Gastroesophageal sphincter (tissue), 4 donors: ENCODE results near the gene ESR1. TPM values are rescaled to one million over a fixed set of nuclear protein-coding genes. Genes with fewer than 3 reads are reported as not detected.

Experiments
- ATAC-seq: fragments of 150-250 bp; one replicate; pipeline ENCODE4 v1.9.1; 2016; ENCODE audit warnings: mild to moderate bottlenecking, moderate library complexity
- H3K27ac ChIP-seq, 4 donors: fragments of 200-600 bp; sonication (generic) in 3 of 4; 1 replicate in 3 of 4; 2 replicates in 1 of 4; pipeline ENCODE4 v1.5.1; 2016 to 2019
- H3K27me3 ChIP-seq: fragments of 200-600 bp; sonication (generic); one replicate; pipeline ENCODE4 v1.5.1; 2019
- H3K36me3 ChIP-seq, 2 donors: fragments of 200-600 bp; sonication (generic); one replicate each; pipeline ENCODE4 v1.5.1; 2019; ENCODE audit warnings: control low read depth in 1 of 2
- H3K4me1 ChIP-seq, 3 donors: fragments of 200-600 bp; sonication (generic); 1 replicate in 2 of 3; 2 replicates in 1 of 3; pipeline ENCODE4 v1.5.1; 2016 to 2019; ENCODE audit warnings: control low read depth in 2 of 3
- H3K4me3 ChIP-seq, 2 donors: fragments of 200-600 bp; sonication (generic); one replicate each; pipeline ENCODE4 v1.5.1; 2019; ENCODE audit warnings: mild to moderate bottlenecking in 1 of 2, moderate library complexity in 1 of 2
- H3K9me3 ChIP-seq, 3 donors: fragments of 200-600 bp; sonication (generic); one replicate each; pipeline ENCODE4 v1.5.1; 2017 to 2019; ENCODE audit warnings: control low read depth in 2 of 3
- EP300 ChIP-seq: sonication (generic); formaldehyde crosslinking; IDR thresholded peaks from one replicate; pipeline ENCODE4 v1.6.1; 2017; ENCODE audit warnings: antibody characterized with exemption, mild to moderate bottlenecking
- POLR2A ChIP-seq, 2 donors: fragments of 450-650 bp; IDR thresholded peaks; one replicate each; pipeline ENCODE4 v1.6.1; 2017; ENCODE audit warnings: antibody characterized with exemption in 2 of 2, mild to moderate bottlenecking in 2 of 2, moderate library complexity in 1 of 2
- POLR2AphosphoS5 ChIP-seq: sonication (generic); formaldehyde crosslinking; IDR thresholded peaks from one replicate; pipeline ENCODE4 v1.6.1; 2017; ENCODE audit warnings: antibody characterized with exemption
- WGBS, 2 donors: methylation state at CpG; one replicate each; pipeline ENCODE4 v1.1.5; 2018; ENCODE audit warnings: low coverage in 1 of 2; 5-methylcytosine and 5-hydroxymethylcytosine counted together
- total RNA-seq, 4 donors: library from RNA; depleted of rRNA; stranded (reverse); fragments of >200 nt; gene quantifications; one replicate each; pipeline ENCODE4 v1.1.0, GENCODE V29; 2016
- TF ChIP-seq, protein P1 (sequence below), 4 experiments: fragments of 200-600 bp in 2 of 4; fragments of 450-650 bp in 2 of 4; sonication (generic) in 1 of 4; IDR thresholded peaks; one replicate each; pipeline ENCODE4 v1.5.1; 2017 to 2019; ENCODE audit warnings: antibody characterized with exemption in 4 of 4, mild to moderate bottlenecking in 2 of 4, moderate library complexity in 2 of 4

Gene ESR1
- 1 to 10 TPM in 1 of 4 donors, under 1 TPM in 3; 0.93 to 2.3 (median 0.97) TPM for total RNA-seq

DNA sequence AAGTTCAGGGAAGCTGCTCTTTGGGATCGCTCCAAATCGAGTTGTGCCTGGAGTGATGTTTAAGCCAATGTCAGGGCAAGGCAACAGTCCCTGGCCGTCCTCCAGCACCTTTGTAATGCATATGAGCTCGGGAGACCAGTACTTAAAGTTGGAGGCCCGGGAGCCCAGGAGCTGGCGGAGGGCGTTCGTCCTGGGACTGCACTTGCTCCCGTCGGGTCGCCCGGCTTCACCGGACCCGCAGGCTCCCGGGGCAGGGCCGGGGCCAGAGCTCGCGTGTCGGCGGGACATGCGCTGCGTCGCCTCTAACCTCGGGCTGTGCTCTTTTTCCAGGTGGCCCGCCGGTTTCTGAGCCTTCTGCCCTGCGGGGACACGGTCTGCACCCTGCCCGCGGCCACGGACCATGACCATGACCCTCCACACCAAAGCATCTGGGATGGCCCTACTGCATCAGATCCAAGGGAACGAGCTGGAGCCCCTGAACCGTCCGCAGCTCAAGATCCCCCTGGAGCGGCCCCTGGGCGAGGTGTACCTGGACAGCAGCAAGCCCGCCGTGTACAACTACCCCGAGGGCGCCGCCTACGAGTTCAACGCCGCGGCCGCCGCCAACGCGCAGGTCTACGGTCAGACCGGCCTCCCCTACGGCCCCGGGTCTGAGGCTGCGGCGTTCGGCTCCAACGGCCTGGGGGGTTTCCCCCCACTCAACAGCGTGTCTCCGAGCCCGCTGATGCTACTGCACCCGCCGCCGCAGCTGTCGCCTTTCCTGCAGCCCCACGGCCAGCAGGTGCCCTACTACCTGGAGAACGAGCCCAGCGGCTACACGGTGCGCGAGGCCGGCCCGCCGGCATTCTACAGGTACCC, at the start of gene ESR1:
Gene ESR1 (plus strand): TSS at position 170 of the 858 bp plus-strand sequence. CDS start 231 bp downstream, at position 401.
- peaks cover 70% of the 10 kb centered on the region for H3K27me3 ChIP-seq
- H3K4me1 ChIP-seq = peaks cover 0 to 23% (median 6%) of the 10 kb centered on the region in 3 donors
- ATAC-seq = peak; percentile 20
- H3K36me3 ChIP-seq = no peaks in the 10 kb centered on the region
- H3K9me3 ChIP-seq = peaks cover 0 to 6% (median 0%) of the 10 kb centered on the region in 3 donors
- no CpG with 5 or more reads among the region's 73 CpGs for WGBS, 2 donors
- H3K27ac ChIP-seq = peak within 1 kb of the TSS in 1 of 4 donors; percentile 43
- H3K4me3 ChIP-seq = peak within 1 kb of the TSS; percentile 12 to 52
- TF ChIP-seq, protein P1, sequence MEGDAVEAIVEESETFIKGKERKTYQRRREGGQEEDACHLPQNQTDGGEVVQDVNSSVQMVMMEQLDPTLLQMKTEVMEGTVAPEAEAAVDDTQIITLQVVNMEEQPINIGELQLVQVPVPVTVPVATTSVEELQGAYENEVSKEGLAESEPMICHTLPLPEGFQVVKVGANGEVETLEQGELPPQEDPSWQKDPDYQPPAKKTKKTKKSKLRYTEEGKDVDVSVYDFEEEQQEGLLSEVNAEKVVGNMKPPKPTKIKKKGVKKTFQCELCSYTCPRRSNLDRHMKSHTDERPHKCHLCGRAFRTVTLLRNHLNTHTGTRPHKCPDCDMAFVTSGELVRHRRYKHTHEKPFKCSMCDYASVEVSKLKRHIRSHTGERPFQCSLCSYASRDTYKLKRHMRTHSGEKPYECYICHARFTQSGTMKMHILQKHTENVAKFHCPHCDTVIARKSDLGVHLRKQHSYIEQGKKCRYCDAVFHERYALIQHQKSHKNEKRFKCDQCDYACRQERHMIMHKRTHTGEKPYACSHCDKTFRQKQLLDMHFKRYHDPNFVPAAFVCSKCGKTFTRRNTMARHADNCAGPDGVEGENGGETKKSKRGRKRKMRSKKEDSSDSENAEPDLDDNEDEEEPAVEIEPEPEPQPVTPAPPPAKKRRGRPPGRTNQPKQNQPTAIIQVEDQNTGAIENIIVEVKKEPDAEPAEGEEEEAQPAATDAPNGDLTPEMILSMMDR (IDR thresholded peaks at IDR 0.05) = no peak
- TF ChIP-seq EP300 = no peak
- TF ChIP-seq POLR2AphosphoS5 = no peak
- no peak for TF ChIP-seq POLR2A (IDR thresholded peaks at IDR 0.05)

DNA sequence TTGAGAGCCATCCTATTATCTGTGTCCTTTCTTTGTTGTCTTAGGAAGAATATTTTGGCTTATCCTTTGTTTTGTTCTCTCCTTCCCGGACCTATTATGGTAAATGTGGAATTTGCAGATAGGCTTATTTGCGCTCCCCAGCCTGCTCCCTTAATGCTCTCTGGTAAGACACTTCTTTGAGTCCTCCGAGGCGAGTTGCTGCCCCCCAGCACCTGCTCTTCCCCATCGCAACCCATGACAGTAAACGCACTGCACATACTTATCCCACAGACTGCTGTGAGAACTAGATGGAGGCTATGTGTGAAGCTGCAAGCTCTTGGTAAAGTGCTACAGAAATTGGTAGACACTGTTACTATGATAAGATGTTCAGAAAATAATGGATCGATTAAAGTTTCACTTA, 47.0 kb upstream of the ESR1 start:
- H3K4me3 ChIP-seq = no peak overlapping the region
- WGBS, 2 donors = 74 to 93% methylated on average over 4 to 7 of the region's 7 CpGs
- no peak for TF ChIP-seq POLR2AphosphoS5
- TF ChIP-seq, protein P1 (IDR thresholded peaks at IDR 0.05) = no peak
- no peak for TF ChIP-seq EP300
- no peak for TF ChIP-seq POLR2A (IDR thresholded peaks at IDR 0.05)
- peaks cover 0 to 3% (median 0%) of the 10 kb centered on the region in 3 donors for H3K4me1 ChIP-seq
- no peak for ATAC-seq
- H3K36me3 ChIP-seq = no peaks in the 10 kb centered on the region
- H3K27me3 ChIP-seq = peaks cover 10% of the 10 kb centered on the region
- no peak overlapping the region for H3K27ac ChIP-seq
- no peaks in the 10 kb centered on the region for H3K9me3 ChIP-seq

DNA sequence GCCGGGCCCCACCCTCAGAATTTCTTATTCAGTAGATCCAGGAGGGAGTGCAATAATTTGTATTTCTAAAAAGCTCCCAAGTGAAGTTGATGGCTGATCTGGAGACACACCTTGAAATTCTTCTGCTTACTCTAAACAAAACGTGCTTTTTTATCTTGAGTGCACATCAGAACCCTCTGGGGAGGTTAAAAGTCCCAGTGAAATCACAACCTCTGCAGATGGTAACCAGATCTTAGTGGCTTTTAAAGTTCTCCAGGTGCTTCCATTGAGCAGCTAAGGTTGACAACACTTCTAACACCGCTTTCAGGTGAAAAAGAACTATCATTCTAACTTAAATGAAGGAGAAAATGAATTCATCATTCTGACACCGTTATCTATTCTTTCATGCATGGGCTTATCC, 45.6 kb upstream of the ESR1 start:
- no peak overlapping the region for H3K27ac ChIP-seq
- no peak overlapping the region for H3K4me3 ChIP-seq
- peaks cover 10% of the 10 kb centered on the region for H3K27me3 ChIP-seq
- no peak for ATAC-seq
- TF ChIP-seq POLR2A (IDR thresholded peaks at IDR 0.05) (no peak), EP300 (no peak), POLR2AphosphoS5 (no peak)
- TF ChIP-seq, protein P1 (IDR thresholded peaks at IDR 0.05) = no peak
- peaks cover 0 to 6% (median 0%) of the 10 kb centered on the region in 3 donors for H3K4me1 ChIP-seq
- no peaks in the 10 kb centered on the region for H3K36me3 ChIP-seq
- no peaks in the 10 kb centered on the region for H3K9me3 ChIP-seq
- WGBS, 2 donors = 69 to 77% methylated on average over 3 to 4 of the region's 4 CpGs

DNA sequence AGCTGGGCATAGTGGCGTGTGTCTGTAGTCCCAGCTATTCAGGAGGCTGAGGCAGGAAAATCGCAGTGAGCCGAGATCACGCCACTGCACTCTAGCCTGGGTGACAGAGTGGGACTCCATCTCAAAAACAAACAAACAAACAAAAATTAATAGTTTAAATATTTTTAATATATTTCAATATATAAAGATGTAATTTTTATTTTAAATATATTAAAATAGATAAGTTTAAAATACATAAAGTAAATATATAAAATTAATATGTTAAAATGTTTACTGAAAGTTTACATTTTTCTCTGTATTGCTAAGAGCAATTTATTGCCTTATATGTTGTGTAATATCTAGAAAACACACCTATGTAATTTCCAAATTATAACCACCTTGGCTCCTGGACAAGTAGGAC, 44.7 kb upstream of the ESR1 start:
- Histone ChIP-seq H3K4me3 (no peak overlapping the region), H3K27ac (no peak overlapping the region), H3K36me3 (no peaks in the 10 kb centered on the region), H3K27me3 (peaks cover 10% of the 10 kb centered on the region), H3K9me3 (no peaks in the 10 kb centered on the region), H3K4me1 (peaks cover 0 to 6% (median 0%) of the 10 kb centered on the region in 3 donors)
- TF ChIP-seq POLR2AphosphoS5 (no peak), POLR2A (IDR thresholded peaks at IDR 0.05) (no peak), EP300 (no peak)
- TF ChIP-seq, protein P1 (IDR thresholded peaks at IDR 0.05) = no peak
- no peak for ATAC-seq
- WGBS, 2 donors = 95 to 96% methylated on average over 3 to 4 of the region's 4 CpGs

DNA sequence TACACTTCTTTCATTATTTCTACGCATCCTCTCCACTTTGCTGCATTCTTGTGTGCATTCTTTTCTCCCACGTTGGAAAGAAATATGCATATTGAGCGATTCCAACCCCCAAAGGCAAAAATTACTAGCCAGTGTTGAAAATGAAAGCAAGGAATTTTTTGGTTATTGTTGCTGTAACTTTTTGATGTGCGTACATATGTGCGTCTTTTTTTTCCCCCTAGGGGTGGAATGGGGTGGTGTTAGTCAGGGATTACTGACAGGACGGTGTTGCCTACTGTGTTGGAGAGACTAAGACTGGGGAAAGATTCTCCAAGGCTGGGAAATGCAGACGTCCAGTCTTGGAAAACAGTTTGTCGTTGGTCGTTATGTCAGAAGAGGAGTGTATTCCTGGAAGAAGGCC, 44.2 kb upstream of the ESR1 start:
- H3K4me1 ChIP-seq = peaks cover 0 to 6% (median 0%) of the 10 kb centered on the region in 3 donors
- WGBS, 2 donors = 55 to 80% methylated on average over 7 to 9 of the region's 9 CpGs
- TF ChIP-seq, protein P1 (IDR thresholded peaks at IDR 0.05) = peak in 2 of 4 experiments; percentile 20 to 24
- TF ChIP-seq POLR2AphosphoS5 (no peak), EP300 (no peak), POLR2A (IDR thresholded peaks at IDR 0.05) (no peak)
- H3K27ac ChIP-seq = peak overlapping the region in 1 of 4 donors; percentile 64
- no peaks in the 10 kb centered on the region for H3K36me3 ChIP-seq
- H3K9me3 ChIP-seq = no peaks in the 10 kb centered on the region
- peak; percentile 41 for ATAC-seq
- peaks cover 10% of the 10 kb centered on the region for H3K27me3 ChIP-seq
- H3K4me3 ChIP-seq = peak overlapping the region in 1 of 2 donors; percentile 22
